ENCODE data around the gene ITGAD. TPM values are rescaled to one million over a fixed set of nuclear protein-coding genes. Genes with fewer than 3 reads are reported as not detected.

Gene ITGAD
- total and polyA plus RNA-seq, 2 of the 13 experiments (the other 11 are each of a cell fraction or from before 2014, with no cell fraction given) = not detected

- TF ChIP-seq ZHX1 (CRISPR knock-in tag; IDR thresholded peaks at IDR 0.05; ENCODE audit: low read depth) = peak; percentile 99
- TF ChIP-seq RNF2 (conservative IDR thresholded peaks at IDR 0.05; ENCODE audit: low read depth) = peak; percentile 98
- TF ChIP-seq ZBTB26 (CRISPR knock-in tag; IDR thresholded peaks at IDR 0.05; ENCODE audit: borderline replicate concordance) = peak; percentile 60
- 0 out of 2 replicates have a peak, but pooled peaks have one; percentile 29 for TF ChIP-seq ZFAT (CRISPR knock-in tag; conservative IDR thresholded peaks at IDR 0.05)
- no peak for TF ChIP-seq ZNF20 (CRISPR knock-in tag; IDR thresholded peaks at IDR 0.05)
- peak; percentile 10 for TF ChIP-seq PPARG (CRISPR knock-in tag; conservative IDR thresholded peaks at IDR 0.05)
- TF ChIP-seq ZNF180 (CRISPR knock-in tag; IDR thresholded peaks at IDR 0.05; ENCODE audit: borderline replicate concordance, low read depth) = 0 out of 2 replicates have a peak, but pooled peaks have one; percentile 20
- no peak for TF ChIP-seq NPAS2 (CRISPR knock-in tag; IDR thresholded peaks at IDR 0.05; ENCODE audit: borderline replicate concordance)
- no peak for TF ChIP-seq ZNF33A (CRISPR knock-in tag; IDR thresholded peaks at IDR 0.05; ENCODE audit: borderline replicate concordance)
- peak; percentile 94; the same call in 1 of the 2 replicates for TF ChIP-seq ZNF468 (CRISPR knock-in tag; IDR thresholded peaks at IDR 0.05)
- TF ChIP-seq ZNF225 (CRISPR knock-in tag; IDR thresholded peaks at IDR 0.05) = peak; percentile 74; the same call in 1 of the 2 replicates
- peak; percentile 78 for TF ChIP-seq ZNF761 (CRISPR knock-in tag; conservative IDR thresholded peaks at IDR 0.05)
- no peak for TF ChIP-seq FOXP1 (IDR thresholded peaks at IDR 0.05)
- no peak; the same call in none of the 2 replicates for TF ChIP-seq FOXP1 (CRISPR knock-in tag; IDR thresholded peaks at IDR 0.05)
- TF ChIP-seq ZNF263 (CRISPR knock-in tag; IDR thresholded peaks at IDR 0.05) = peak; percentile 65
- TF ChIP-seq NFIB (CRISPR knock-in tag; IDR thresholded peaks at IDR 0.05; ENCODE audit: borderline replicate concordance) = no peak
- no peak for TF ChIP-seq NONO (IDR thresholded peaks at IDR 0.05)
- TF ChIP-seq NONO (CRISPR knock-in tag; conservative IDR thresholded peaks at IDR 0.05) = peak; percentile 83
- TF ChIP-seq RBM39 (IDR thresholded peaks at IDR 0.05; ENCODE audit: low read depth, low read length, poor library complexity, severe bottlenecking) = peak; percentile 89
- peak; percentile 96 for TF ChIP-seq ARID4A (CRISPR knock-in tag; IDR thresholded peaks at IDR 0.05; ENCODE audit: borderline replicate concordance)
- TF ChIP-seq PHF21A (CRISPR knock-in tag; IDR thresholded peaks at IDR 0.05) = peak; percentile 63
- TF ChIP-seq FOSL2 (CRISPR knock-in tag; IDR thresholded peaks at IDR 0.05) = peak; percentile 65
- TF ChIP-seq FLYWCH1 (CRISPR knock-in tag; IDR thresholded peaks at IDR 0.05) = no peak
Observed at GRCh38 chr16:31458844-31459686, 65.9 kb downstream of the ITGAD start, which contains the start of gene ARMC5 (continued).

Measured in HepG2 (cell line).